ENCODE data around the gene NDUFAF8.

DNA sequence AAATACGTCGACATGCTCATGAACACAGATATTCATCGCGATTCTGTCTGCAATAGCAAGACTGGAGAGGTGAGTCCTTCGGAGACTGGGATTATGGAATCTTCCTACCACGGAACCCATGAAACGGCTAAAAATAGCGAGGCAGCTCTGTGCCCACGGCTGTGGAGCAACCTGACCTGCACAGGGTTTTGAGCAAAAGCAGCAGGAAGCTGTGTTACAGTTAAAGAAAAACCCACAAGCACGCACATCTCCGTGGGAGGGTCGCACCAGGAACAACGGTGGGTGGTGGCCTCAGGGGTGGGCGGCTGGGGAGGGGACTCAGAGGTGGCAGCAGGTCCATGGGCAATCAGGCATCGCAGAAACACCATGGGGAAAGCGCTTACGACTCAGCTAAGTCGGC lies 31.2 kb downstream of the NDUFAF8 start:
- TF ChIP-seq, protein P1, sequence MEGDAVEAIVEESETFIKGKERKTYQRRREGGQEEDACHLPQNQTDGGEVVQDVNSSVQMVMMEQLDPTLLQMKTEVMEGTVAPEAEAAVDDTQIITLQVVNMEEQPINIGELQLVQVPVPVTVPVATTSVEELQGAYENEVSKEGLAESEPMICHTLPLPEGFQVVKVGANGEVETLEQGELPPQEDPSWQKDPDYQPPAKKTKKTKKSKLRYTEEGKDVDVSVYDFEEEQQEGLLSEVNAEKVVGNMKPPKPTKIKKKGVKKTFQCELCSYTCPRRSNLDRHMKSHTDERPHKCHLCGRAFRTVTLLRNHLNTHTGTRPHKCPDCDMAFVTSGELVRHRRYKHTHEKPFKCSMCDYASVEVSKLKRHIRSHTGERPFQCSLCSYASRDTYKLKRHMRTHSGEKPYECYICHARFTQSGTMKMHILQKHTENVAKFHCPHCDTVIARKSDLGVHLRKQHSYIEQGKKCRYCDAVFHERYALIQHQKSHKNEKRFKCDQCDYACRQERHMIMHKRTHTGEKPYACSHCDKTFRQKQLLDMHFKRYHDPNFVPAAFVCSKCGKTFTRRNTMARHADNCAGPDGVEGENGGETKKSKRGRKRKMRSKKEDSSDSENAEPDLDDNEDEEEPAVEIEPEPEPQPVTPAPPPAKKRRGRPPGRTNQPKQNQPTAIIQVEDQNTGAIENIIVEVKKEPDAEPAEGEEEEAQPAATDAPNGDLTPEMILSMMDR (IDR thresholded peaks at IDR 0.05): no peak
- TF ChIP-seq, protein P2, sequence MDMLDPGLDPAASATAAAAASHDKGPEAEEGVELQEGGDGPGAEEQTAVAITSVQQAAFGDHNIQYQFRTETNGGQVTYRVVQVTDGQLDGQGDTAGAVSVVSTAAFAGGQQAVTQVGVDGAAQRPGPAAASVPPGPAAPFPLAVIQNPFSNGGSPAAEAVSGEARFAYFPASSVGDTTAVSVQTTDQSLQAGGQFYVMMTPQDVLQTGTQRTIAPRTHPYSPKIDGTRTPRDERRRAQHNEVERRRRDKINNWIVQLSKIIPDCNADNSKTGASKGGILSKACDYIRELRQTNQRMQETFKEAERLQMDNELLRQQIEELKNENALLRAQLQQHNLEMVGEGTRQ (IDR thresholded peaks at IDR 0.05): no peak
- TF ChIP-seq ZSCAN20 (CRISPR knock-in tag; IDR thresholded peaks at IDR 0.05): no peak
- TF ChIP-seq FOSB (CRISPR knock-in tag; IDR thresholded peaks at IDR 0.05): no peak
- TF ChIP-seq JUNB (IDR thresholded peaks at IDR 0.05): no peak
- TF ChIP-seq BHLHE40 (IDR thresholded peaks at IDR 0.05; ENCODE audit: low read depth, low read length): no peak
- TF ChIP-seq NPAS2 (CRISPR knock-in tag; IDR thresholded peaks at IDR 0.05; ENCODE audit: borderline replicate concordance): no peak
- TF ChIP-seq, protein P3, sequence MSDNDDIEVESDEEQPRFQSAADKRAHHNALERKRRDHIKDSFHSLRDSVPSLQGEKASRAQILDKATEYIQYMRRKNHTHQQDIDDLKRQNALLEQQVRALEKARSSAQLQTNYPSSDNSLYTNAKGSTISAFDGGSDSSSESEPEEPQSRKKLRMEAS (IDR thresholded peaks at IDR 0.05): no peak
- no peak for TF ChIP-seq EP300 (IDR thresholded peaks at IDR 0.05)
- TF ChIP-seq, protein P4, sequence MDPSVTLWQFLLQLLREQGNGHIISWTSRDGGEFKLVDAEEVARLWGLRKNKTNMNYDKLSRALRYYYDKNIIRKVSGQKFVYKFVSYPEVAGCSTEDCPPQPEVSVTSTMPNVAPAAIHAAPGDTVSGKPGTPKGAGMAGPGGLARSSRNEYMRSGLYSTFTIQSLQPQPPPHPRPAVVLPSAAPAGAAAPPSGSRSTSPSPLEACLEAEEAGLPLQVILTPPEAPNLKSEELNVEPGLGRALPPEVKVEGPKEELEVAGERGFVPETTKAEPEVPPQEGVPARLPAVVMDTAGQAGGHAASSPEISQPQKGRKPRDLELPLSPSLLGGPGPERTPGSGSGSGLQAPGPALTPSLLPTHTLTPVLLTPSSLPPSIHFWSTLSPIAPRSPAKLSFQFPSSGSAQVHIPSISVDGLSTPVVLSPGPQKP (IDR thresholded peaks at IDR 0.05; ENCODE audit: low read depth, low read length): no peak
